NOMO-1 treated with DMSO at 0.1 percent for 48 hours (cell line): ENCODE measurements around the gene PCOLCE2.

Experiments
- DNase-seq: peaks from one replicate; lab custom pipeline; 2025; ENCODE audit not compliant: unreplicated experiment; lab: John Stamatoyannopoulos, UW

Gene PCOLCE2, protein sequence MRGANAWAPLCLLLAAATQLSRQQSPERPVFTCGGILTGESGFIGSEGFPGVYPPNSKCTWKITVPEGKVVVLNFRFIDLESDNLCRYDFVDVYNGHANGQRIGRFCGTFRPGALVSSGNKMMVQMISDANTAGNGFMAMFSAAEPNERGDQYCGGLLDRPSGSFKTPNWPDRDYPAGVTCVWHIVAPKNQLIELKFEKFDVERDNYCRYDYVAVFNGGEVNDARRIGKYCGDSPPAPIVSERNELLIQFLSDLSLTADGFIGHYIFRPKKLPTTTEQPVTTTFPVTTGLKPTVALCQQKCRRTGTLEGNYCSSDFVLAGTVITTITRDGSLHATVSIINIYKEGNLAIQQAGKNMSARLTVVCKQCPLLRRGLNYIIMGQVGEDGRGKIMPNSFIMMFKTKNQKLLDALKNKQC

DNA sequence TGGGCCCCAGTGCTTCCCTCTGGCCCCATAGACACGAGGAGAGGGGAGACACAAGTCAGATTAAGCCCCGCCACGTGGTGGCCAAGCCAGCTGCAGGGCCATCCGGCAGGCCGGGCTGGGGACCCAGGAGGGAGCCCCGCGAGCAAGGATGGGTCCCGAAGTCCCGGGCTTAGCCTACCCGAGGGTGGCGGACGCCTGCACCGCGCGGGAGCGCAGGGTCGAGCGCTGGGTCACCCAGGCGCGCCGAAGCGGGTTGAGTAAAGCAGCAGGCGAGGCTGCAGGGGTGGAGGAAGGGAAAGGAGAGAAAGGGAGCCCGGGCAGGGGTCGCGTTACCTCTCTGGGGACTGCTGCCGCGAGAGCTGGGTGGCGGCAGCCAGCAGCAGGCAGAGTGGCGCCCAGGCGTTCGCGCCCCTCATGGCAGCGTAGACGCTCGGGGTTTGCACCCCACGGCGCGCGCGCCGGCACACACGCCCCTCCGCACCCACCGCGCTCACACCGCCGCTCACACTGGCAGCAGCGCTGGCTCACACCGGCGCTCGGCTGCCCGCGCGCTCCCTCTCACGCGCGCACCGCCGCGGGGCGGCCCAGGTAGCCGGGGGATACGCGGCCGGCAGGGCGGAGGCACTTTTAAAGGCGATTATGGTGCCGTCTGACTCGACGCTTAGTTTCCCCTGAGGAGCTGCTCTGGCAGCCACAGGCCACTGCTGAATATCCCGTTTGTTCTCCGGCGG, at the start of gene PCOLCE2:
PCOLCE2 (minus strand) TSS at position 603 of the 731 bp plus-strand sequence; CDS start at position 416, 187 bp downstream.
- DNase-seq = peak; percentile 13

DNA sequence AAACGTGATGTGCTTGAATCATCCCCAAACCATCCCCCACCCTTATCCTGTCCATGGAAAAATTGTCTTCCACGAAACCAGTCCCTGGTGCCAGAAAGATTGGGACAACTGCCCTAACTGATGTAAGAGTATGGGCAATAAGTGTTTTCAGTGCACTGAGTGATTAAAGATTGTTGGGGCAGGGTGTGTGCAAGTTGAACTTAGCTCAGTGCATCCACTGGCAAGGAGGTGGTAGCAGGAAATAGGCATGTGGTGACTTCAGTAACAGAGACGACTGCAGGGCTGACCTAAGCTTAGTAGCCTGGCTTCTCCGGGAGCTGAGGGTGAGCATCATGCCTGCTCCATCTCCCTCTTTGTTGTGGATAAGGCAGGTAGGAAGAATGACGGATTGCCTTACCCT, 47.1 kb upstream of the PCOLCE2 start:
- DNase-seq = no peak

DNA sequence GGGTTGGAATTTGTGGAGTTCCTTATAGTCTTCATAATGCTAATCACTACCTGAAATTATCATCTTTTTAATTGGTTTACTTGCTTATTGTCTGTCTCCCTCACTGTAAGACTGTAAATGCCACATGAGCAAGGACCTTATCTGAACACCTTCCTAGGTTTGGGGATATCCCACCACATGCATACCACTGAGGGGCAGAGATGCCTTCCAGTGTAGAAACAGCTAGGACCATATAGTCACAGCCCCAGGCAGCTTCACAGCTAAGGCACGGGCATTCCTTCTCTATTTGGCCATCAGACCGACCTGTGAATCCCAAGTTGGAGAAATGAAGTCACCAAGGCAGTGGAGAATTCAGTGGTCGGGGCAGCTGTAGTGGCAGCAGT, 46.0 kb upstream of the PCOLCE2 start:
- no peak for DNase-seq

DNA sequence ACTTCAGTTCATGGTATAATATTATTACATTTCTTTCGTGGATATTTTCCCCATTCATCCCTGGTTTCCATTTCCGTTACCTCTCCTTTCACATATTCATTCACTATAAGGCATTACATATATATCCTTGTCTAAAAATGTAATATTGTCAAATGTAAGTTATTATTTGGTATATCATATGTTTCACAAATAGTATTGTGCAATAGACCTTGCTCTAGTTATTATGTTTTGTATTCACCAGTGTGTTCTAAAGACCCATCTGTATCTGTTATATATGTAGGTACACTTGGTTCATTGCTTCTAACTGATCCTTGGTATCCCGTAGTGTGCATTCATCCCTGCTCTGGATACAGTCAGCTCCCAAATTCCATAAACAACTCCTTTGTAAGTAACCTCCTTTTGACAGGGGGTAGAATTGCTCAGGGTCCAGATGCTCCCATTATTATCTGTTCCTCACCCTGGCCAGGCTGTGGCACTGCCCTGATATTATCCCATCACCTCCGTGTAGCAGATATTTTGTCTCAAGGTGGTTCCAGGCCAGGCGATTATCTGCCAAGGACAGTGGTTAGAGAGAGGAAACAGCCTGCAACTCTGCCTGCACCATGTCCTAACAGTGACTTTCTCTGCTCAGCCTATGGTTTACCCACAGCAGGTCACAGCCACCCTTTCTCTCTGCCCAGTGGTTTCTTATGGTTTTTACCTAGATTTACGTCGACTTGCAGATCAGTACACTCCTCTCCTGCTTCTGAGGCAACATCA, 45.4 kb upstream of the PCOLCE2 start:
- no peak for DNase-seq

DNA sequence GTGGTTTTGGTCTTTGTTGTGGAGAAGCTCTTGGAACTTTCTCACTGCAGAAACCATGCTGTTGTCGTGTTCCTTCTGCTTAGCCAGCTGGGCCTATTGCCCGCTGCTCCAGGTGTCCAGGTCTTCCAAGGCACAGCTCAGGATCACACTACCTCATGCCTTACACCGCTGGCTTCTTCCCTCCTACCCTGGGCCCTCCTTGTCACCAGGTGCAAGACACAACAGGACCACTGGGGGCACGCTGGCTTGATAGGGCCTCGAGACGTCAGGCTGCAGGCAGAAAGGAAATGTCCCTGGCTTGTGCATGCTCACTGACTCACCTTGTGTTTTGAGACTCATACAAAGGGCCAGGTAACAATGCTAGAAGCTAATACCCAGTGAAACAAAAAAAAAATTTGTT, 42.3 kb upstream of the PCOLCE2 start:
- DNase-seq = peak; percentile 4

DNA sequence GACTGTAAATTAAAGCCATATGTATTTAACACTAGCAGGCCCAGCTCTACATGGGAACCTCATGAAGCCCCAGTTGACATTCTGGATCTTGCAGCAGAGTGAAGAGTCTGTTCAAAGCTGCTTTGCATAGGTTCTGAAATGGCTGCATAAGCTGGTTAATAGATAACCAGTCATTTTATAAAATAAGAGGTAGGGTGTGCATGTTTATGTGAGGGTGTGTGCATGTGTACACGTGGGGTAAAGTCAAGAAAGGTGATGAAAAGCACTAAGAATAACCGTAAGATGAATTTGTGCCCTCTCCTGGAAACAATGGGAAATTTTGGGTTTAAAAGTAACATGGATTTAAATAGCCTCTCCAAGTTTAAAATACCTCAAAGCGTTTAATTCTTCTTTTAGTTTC, 41.6 kb upstream of the PCOLCE2 start:
- DNase-seq = no peak

DNA sequence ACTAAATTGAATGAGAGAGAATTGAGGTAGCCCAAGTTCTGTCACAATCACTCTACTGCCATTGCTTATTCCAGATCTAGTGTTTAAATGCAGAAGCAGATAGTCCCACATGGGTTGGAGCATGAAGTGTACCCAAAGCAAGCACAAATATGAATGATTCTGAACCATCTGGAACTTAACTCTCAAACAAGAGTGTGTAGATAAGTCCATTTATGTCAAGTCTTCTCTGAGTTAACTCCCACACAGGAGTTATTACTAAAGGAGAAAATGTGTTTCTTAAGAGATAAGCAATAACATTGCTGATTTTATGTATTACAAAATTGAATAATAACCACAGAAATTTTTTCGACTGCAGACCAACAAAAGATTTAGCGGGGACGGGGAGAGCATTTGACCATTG, 41.0 kb upstream of the PCOLCE2 start:
- no peak for DNase-seq

DNA sequence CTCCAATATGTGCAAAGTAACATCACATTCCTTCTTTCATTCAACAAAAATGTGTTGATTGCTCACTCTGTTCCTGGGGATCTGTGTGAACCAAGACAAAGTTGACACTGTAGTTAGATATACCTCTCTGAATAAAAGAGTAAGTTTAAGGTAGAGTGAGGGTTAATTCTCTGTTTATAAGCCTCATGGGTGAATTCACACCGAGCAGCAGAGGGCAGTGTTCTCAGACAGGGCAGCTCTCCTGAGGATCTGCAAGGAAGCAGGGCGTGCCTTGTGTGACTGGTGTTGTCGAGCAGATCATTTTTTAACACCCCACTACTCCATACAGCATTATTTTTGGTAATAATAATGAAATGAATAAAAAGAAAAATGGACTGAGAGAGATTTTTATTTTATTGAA, 40.2 kb upstream of the PCOLCE2 start:
- peak; percentile 86 for DNase-seq

DNA sequence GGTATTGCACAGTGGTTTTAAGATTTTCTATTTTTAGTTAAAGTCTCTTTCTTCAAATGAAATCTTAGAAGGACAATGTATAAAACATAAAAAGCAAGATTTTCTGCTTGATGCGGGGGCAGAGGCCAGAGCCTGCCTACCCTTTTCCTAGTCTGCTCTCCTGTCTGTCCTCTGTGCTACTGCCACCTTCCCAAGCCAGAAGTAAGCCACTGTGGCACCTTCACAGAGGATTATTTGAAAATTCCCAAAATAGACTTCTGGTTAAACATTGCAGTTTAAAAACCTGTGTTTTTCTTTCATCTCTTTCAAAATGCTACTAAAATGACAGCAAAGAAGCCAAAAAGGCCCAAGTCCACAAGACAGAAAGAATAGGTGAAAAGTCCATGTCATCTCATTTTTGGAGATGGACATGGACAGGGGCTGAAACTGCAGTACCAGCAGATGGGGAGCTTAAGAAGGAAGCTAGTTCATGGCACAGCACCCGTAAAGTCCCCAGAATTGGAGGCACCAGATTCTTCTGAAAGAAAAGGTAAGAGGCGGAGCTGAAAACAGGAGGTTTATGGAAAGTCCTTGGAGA, 37.6 kb upstream of the PCOLCE2 start:
- no peak for DNase-seq

DNA sequence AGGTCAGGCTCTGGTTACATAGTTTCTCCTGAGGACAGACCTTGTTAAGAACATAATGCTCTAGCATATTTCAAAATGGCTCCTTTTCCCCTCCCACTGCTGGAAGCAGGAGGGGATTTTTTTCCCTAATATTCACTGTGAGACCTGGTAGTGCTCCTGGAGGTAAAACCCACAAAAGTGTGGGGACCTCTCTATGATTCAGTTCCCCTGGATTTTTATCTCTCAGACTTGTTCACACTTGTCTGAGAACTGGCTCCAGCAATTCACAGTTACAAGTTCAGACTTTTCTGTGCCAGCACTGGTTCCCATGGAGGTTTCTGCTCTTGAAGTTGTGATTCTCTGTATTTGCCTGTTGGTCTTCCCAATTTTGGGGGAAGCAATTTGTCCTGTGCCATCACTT, 36.3 kb upstream of the PCOLCE2 start:
- DNase-seq = no peak

DNA sequence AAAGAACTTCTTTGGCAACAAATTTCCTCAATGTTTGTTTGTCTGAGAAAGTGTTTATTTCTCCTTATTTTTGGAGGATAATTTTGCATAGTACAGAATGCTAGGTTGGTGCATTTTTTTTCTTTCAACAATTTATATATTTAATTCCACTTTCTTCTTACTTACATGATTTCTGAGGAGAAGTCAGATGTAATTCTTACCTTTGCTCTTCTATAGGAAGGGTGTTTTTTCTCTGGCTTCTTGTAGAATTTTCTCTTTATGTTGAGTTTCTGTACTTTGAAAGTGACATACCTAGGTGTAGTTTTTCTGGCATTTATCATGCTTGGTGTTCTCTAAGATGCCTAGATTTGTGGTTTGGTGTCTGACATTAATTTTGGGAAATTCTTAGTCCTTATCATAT, 34.8 kb upstream of the PCOLCE2 start:
- no peak for DNase-seq

DNA sequence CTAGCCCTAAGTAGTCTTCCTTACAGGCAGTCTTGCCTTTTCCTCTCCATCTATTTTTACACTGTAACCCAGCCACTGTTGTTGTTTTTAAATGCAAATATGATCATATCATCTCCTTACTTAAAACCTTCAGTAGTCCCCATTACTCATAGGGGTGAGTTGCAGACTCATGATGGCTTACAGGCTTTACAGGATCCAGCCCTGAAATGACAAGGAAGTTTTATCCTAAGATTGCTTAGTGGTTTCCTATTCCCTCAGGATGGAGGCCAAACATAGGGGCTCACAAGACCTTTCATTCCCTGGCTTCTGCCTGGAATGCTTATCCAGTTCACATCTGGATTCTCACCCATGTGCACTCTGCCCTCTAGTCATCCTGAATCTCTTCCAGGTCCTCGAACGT, 27.7 kb upstream of the PCOLCE2 start:
- no peak for DNase-seq

DNA sequence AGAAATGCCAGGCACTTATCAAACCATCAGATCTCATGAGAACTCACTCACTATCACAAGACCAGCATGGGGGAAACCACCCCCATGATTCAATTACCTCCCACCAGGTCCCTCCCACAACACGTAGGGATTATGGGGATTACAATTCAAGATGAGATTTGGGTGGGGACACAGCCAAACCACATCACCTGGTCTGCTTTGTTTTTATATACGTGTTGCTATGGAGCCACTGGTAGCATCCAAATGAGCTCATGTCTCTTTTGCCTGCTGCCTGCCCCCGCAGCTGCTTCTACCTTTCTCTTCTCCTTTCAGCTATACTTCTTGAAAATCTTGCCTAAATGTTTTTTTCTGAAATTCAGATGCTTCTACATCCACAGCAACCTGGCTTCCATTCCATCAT, 26.8 kb upstream of the PCOLCE2 start:
- no peak for DNase-seq

DNA sequence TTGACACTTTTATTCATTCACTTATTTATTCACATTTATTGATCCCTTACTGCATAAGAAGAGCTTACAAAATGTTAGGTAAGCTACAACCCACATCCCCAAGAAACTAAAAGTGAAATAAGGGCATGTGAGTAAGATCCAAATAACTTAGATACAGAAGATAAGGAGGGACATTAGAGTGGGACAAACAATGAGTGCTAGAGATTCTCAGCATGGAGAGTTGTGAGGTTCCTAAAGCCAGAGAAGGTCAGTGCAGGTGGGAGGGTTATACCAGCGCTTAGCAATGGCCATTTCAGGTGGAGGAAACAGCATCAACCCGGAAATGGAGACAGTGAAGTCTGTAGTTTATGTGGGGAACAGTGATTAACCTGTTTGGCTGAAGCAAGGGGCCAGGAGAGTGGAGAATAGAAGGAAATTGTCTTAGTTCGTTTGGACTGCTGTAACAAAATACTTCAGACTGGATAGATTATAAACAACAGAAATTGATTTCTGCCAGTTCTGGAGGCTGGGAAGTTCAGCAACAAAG, 25.5 kb upstream of the PCOLCE2 start:
- no peak for DNase-seq

DNA sequence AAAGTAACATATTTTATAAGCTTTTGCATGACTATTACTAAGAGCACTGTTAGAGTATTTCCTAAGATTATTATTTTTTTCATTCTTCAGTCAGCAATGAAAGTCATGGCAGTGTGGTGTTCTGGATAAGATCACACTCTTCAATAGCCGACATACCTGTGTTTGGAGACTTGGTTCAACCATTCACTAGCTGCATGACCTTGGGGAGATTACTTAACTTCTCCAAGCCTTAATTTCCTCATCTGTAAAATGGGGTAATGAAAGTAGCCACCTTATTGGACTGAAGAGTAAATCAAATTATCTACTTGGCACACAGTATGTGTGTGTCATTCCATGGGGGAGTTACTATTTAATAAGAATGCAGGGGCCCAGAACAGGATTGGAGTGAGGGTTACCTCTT, 24.5 kb upstream of the PCOLCE2 start:
- no peak for DNase-seq

DNA sequence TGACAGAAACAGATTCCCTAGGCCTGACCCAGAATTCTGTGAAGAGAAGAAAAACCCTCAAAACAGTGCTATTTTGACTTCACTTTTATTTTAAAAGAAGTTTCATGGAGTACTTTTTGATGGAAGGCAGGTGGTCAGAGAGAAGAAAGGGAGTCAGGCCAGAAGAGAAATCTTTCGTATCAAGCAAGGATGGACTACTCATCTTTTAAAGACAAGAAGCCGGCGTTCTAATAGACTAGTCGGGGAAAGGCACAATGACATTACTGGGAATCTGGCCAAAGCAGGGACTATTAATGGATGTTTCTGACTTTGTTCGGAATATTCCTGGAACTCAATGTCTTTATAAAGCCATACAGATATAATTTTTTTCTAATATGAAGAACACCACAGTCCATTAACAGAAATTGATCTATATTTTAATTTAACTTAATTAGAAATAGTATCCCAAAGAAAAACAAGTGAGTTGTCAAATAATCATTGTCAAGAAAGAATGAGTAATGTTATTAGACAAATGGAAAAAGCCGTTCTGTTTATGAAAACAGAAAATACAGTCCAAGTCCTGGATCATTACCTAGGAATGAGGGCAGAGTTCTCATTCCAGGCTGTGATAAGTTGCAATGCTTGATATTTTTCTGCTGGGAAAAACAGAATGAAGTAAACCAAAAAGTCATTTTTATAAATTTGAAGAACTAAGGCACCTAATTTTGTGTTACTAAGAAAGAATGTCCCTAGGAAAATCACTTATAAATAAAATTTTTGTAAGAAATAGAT, 23.7 kb upstream of the PCOLCE2 start:
- DNase-seq = no peak

DNA sequence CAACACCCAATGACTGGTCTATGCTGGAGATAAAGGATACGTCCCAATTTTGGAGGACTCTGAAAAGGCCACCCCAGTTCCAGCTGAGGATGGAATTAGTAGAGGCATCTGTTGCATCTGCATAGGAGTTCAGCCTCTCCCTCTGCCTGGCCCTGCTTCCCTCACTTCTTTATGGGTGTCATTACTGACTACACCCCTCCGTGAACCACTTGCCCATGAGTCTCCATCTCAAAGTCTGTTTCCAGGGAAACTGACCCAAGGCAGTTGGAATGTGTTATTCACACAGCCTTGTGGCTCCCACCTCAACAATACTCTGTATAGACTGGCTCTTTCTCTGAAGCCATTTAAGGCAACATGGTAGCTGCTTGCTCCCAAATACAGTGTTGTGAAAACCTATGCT, 21.4 kb upstream of the PCOLCE2 start:
- DNase-seq = no peak

DNA sequence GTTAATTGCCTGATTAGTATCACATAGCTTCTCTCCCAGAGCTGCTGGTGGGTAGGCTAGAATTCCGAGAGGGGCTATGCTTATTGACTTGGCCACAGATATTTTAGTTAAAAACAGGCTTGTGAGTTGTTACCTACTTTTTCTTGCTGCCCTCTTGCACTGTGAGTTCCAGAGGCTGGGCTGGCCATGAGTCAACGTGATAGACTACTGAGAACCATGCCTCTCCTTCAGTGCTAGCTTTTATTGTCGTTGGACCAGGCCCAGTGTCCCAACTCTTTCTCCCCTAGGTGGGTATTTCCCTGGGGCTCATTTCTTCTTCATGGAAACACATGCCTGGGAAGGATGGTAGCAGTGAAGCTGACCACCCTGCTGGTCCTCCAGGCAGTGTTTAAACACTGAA, 20.4 kb upstream of the PCOLCE2 start:
- no peak for DNase-seq

DNA sequence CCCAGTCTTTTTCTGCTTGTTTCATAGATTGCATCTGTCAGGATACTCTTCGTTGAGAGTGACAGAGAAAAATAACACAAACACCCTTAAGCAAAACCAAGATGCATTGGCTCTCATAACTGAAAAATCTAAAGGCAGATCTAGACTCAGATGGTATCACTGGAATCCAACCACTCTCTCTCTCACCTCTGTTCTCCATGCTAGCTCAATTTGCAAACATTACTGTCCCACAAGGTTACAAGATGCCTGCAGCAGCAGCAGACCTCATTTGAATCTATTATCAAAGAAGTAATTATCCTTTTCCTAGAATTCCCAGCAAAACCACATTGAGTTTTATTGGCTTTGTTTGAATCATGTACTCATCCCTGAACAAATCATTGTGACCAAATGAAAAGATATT, 19.1 kb upstream of the PCOLCE2 start:
- no peak for DNase-seq

DNA sequence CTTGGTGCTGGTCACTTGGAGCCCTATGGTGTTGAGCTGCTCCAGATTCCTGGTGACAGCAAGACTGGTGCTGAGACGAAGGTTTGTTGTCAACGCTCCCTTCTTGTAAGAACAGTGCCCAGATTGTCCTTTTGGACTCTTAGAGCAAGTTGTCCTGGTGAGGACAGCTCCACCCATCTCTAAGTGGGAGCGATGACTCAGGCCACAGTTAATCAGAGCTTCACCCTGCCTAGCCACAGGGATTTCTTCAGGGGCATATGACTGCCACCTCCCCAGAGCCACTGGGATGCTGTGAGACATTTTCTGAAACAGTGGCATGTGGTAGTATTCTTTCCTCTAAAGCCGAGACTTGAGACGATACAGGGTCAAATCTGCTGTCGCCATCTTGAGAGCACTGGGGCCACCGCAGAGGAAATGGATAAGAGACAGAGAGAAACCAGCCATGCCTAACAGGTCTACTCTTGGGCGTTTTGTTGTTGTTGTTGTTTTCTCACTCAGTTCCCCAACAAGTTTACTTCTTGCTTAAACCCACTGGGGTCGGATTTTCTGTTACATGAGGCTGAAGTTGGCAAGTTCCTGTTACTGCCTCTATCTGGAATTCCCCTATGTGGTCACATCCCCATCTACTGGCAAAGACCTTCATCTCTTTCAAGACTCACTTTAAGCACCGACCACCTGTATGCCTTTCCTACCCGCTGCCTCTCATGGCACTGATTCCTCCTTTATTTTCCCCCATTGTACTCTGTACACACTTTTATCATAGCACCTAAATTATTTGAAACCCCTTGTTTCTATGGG, 16.0 kb upstream of the PCOLCE2 start:
- peak; percentile 70 for DNase-seq
